Activated CD4-positive, alpha-beta T cell treated with anti-CD3 and anti-CD28 coated beads for 4 hours (primary cell): ENCODE measurements around the gene MIPOL1.
"Not testable (repeated sequence)": the region's sequence is repeated elsewhere in the genome, so short reads cannot be mapped to it uniquely, and the experiment has no call there.

Experiments used
- DNase-seq, 2 donors: peaks; one replicate each; pipeline ENCODE4 v3.0.0-alpha.2; 2020

MIPOL1 gene

DNA sequence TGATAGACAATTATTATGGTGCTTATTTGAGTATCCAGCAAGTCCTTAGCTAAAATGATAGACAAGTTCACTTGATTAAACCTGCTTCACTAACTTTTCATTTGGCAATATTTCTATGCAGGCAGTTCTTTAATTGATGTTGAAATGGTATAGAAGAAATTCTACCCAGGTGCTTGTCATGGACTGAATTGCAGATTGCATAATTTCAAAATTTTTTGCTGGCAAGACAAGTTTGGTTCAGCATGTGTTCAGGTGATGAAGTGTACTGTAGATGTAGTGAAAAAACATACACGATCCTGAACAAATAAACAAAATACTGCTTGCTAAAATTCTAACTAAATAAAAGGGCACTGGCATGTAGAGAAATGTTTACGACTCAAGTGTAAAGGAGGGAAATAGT is 208.4 kb downstream of the MIPOL1 start:
- no peak for DNase-seq

- no peak for DNase-seq
Measured at GRCh38 chr14:37411079-37411735, 213.5 kb downstream of the MIPOL1 start.

DNA sequence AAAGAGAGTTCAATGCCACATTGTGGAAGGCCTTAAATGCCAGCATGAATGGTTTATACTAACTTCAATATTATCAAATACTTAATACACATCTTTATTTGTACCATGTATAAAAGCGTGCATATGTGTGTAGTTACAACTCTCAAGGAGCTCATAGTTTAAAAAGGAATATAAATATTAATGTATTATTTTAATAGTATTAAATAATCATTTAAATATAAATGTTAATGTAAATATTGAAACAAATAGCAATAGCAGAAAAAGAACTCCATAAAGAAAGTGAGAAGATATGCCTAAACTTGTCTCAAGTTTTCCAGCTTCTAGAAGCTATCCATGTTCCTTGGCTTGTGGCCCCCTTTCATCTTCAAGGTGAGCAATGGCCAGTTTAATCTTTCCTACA is 215.3 kb downstream of the MIPOL1 start:
- DNase-seq, result no peak

DNA sequence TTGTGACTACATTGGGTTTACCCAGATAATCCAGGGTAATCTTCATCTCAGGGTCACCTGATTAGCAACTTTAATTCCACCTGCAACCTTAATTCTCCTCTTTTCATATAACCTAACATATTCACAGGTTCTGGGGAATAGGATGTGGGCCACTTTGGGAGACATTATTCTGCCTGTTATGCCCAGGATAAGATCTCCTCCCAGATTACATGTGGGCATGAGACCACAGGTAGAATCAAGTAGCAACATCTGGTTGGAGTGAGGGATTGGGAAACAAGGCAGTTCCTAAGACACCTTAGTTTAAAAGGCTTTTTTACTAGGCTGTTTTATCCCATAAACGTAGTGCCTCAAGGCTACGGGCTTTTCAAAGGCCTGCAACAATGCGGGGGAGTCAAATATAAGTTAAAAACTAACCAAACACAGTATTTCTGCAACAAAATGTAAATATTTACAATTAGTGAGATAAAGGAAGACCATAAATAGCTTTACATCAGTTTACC is 215.8 kb downstream of the MIPOL1 start:
- no peak for DNase-seq

GRCh38 chr14:37416264-37416663 is 218.5 kb downstream of the MIPOL1 start:
- DNase-seq, result no peak

DNA sequence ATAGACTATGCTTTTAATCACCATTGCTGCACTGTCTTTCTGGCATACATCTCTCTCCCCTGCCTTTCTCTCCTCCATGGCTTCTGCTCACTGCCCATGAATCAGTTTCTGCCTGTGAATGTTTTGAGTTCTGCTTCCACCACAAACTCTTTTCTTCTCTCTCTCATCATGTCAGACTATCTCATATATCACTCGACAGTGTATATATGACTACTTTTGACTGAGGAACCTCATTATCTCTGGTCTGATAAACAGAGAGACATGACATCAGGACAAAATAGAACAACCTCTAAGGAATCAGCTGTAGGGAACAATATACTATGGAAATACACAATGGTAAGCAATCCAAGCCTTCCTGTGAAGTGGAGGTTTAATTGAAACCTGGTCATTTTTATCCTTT is 219.4 kb downstream of the MIPOL1 start:
- no peak for DNase-seq

GRCh38 chr14:37417833-37418232 is 220.1 kb downstream of the MIPOL1 start:
- no peak for DNase-seq

DNA sequence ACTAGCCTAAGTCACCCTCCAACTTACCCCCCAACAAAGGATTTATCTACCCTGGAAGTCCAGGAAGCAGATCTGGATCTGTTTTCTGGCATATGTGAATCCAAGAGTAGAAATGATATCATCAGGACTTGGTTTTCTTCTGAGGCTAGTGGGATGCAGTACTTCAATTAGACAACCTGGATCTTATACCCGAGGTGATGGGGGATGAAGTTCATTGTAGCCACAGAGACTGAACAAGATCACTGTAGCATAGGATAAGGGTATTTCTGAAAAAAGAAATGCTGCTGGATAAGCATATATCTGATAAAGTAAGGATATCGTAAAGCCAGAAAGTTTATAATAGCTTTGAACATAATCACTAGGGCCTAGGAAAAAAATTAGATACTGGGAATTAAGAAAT is 222.9 kb downstream of the MIPOL1 start:
- DNase-seq, result no peak

DNA sequence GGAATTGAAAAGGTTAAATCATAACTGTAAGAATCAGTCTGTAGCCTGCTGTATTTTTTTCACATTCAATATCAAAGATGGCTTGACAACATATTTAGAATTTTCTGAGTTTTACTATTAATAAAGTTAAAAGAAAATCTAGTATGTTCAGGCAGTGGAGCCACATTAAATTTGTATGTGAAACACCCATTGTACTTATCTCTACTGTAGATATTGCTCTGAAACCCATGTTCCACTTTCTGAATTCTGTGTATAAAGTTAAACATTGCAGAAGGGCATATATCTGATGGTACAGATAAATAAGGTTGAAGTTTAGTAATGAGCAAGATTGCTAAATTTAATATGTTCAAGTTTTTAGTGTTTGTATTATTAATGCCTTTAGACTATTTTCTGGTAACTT is 224.6 kb downstream of the MIPOL1 start:
- no peak for DNase-seq

GRCh38 chr14:37422748-37423147 is 225.0 kb downstream of the MIPOL1 start:
- DNase-seq, result no peak

DNA sequence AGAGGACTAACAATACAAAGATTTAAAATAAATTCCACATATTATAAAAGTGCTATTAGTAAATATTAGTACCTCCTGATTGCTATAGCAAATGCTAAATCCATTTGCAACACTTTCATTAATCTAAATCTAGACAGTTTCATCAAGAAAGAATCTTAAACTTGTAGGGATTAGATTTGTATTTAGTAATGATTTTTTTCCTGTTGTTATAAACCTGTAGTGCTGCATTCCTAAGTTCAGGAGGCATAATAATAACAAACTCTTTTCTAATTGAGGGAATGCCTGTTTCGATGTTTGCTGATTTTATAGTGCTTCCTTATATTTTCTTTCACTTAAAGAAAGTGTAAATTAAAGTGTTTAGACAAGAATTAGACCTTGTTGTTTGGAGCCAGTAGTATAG is 231.2 kb downstream of the MIPOL1 start:
- no peak for DNase-seq

DNA sequence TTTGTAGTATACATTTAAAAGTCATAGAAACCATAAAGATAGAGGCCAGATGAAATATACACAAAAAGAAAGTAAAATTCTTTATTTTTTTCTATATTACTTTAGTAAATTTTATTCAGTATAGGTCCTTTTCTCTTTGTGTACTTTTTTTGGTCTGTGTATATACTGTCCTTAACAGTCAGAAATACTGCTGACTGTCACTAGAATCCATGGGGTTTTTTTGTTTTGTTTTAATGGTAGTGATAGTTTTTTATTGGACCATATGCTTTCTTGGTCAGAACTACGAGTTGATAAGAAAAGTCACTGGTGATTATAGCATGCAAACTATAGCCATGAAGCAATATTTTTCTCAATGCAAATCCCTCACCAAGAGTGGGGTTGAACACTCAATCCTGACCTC is 231.9 kb downstream of the MIPOL1 start:
- DNase-seq, result no peak

GRCh38 chr14:37434867-37435266 is 237.1 kb downstream of the MIPOL1 start:
- DNase-seq, result no peak

- no peak for DNase-seq
Measured at GRCh38 chr14:37436519-37436918, 238.8 kb downstream of the MIPOL1 start.

DNA sequence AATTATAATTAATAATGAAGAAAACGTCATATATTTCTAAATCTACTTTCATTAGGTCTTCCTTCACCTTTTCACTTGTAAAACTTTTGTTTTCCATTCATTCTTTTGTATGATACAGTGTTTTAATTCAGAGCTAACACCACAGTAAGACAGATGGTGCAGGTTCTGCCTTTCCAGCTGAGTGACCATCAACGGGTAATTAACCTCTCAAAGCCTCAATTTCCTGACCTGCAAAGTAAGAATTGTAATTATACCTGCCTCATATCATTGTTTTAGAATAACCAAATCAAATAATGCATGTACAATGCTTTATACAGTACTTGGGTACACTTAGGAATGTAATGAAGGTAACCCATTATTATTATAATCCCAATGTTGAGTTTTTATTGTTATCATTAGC is 239.8 kb downstream of the MIPOL1 start:
- no peak for DNase-seq

GRCh38 chr14:37438444-37438843 is 240.7 kb downstream of the MIPOL1 start:
- no peak for DNase-seq

DNA sequence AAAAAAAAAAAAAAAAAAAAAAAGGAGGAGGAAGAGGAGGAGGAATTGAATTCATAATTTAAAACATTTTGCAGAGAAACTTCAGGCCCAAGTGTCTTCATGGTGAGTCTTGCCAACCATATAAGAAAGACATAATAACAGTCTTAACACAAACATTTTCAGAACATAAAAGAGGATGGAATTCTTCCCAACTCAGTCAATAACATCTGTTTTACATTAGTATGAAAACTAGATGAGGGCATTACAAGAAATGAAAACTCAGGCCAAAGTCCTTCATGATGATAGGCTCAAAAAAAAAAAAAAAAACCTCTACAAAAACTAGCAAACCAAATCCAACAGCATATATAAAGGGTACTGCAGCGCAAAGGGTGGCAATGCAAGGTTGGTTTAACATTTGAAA is 245.7 kb downstream of the MIPOL1 start:
- DNase-seq, result no peak

- no peak for DNase-seq
Measured at GRCh38 chr14:37447883-37448391, 250.2 kb downstream of the MIPOL1 start.

DNA sequence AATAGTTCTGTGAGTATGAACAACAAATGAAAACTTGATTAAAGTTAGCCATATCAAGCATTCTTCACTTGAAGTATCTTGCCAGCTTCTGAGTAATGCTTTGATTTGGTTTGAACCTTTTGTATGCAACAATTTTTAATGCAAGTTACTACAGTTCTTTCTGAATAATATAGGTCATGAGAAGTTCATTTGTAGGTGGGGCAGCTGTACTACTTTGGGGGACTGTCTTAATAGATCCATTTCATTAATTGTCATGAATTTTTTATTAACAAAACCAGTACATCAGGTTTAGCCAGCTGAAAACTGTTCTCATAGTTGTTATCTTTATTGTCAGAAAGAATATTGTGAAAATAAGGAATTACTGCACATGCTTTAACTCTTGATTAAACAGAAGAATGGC is 254.6 kb downstream of the MIPOL1 start:
- no peak for DNase-seq

GRCh38 chr14:37453985-37454384 is 256.2 kb downstream of the MIPOL1 start:
- DNase-seq, result no peak

DNA sequence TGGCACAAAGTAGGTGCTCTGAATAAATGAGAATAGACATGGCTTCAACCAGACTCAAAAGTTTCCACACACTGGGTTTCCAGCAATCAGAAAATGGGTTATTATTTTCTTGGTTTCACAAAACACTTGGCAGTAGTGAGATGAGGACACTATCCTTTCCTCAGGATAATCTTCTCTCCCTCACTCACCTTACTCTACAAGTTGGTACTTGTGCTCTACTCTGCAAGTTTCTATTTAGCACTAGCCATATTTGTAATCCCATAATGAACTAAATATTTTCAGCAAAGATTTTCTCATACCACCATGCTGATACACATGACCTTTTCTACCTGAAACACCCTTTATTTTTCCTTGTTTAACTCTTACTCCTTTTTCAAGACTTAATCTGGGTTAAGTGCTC is 259.6 kb downstream of the MIPOL1 start:
- no peak for DNase-seq

- DNase-seq, result not testable (repeated sequence)
Measured at GRCh38 chr14:37462426-37462825, 264.7 kb downstream of the MIPOL1 start.

GRCh38 chr14:37464192-37464858 is 266.6 kb downstream of the MIPOL1 start:
- DNase-seq, result no peak

DNA sequence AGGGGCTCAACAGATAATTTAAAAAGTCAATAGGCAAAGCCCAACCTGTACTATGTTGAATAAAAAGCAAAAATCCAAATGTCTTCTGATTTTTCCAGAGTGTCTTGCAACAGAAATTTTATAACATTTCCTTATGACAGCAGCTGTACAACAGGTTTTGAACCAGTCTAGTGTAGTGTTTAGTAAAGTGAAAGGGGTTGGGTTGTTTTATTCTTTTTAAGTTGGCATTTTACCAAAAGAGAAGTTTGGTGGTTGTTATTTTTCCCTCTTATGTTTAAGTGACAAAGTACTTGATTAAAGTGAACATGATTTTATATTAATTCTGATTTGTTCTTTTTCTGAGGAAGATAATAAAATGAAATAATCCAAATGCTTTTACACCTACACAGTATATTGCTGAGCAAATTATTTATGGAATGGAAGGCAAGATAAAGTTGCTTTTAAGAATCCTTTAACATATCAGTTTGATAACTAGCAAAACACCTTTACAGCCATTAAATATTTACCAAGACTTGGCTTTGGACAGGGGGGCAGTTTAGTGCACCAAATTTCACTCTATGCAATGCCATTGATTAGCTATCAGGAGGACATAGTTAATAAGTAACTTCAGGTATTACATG is 268.4 kb downstream of the MIPOL1 start:
- no peak for DNase-seq
